GM12891 (cell line): Measurements from ENCODE around the gene ZDHHC3.
A peak's percentile ranks its signal among the peaks of the same experiment; 100 is the strongest.

ENCODE experiments used
- DNase-seq: peaks from one replicate; pipeline ENCODE4 v3.0.0; 2011; ENCODE audit warnings: low spot score; ENCODE audit not compliant: insufficient read length
- FAIRE-seq: peaks from 2 replicates; lab custom pipeline; 2011; peaks lifted over from hg19 to GRCh38; lab: Jason Lieb, UNC
- PAX5 ChIP-seq: IDR thresholded peaks from 2 replicates; pipeline ENCODE4 v1.6.1; 2011; ENCODE audit warnings: low read length, moderate library complexity, mild to moderate bottlenecking; ENCODE audit not compliant: insufficient read depth, severe bottlenecking
- POLR2A ChIP-seq: IDR thresholded peaks from 2 replicates; pipeline ENCODE4 v1.6.1; 2011; ENCODE audit warnings: low read depth, low read length, control low read depth
- POLR2AphosphoS5 ChIP-seq: IDR thresholded peaks from 2 replicates; pipeline ENCODE4 v1.6.1; 2011; ENCODE audit warnings: low read depth, low read length, control low read depth
- POU2F2 ChIP-seq: IDR thresholded peaks from 2 replicates; pipeline ENCODE4 v1.6.1; 2011; ENCODE audit warnings: low read depth, mild to moderate bottlenecking, control low read depth, low read length, moderate library complexity
- SPI1 ChIP-seq: IDR thresholded peaks from 2 replicates; pipeline ENCODE4 v1.6.1; 2011; ENCODE audit warnings: low read depth, low read length, control low read depth
- TAF1 ChIP-seq: IDR thresholded peaks from 2 replicates; pipeline ENCODE4 v1.6.1; 2011; ENCODE audit warnings: low read depth, low read length, control low read depth

Gene ZDHHC3

DNA sequence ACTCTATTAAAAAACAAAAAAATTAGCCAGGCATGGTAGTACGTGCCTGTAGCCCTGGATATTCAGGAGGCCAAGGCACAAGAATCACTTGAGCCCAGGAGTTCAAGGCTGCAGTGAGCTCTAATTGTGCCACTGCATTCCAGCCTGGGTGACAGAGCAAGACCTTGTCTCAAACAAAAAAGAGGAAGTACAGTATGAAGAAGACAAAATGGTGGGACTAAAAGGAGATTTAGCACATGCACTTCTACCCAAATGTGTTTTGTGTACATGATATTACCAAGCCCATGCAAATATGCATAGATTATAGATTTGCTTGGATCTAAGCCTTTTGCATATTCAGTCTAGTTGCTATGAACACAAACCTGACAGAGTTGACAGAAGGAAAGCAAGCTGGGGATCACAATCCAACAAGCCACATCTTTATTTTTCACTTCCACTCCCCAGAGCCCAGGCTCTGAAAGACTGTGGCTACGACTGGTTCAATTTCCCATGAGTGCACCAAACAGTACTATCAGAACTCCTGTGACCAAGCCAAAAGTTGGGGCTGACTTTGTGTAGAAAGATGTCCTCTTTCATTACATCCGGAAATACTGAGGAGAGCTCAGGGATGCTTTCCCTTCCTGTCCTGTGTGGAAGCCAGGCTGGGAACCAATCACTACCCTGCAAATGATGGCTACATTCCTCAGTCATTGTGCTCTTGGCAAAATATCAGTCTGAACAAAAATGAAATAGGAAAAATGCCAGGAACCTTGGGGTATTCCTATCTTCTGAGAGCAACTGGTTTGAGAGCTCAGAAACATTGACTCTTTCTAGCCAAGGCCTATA, 52.1 kb downstream of the ZDHHC3 start:
- no peak for TF ChIP-seq PAX5
- TF ChIP-seq SPI1: peak; percentile 66
- FAIRE-seq (no peak), DNase-seq (no peak)

- no peak for FAIRE-seq
- DNase-seq: no peak
- TF ChIP-seq PAX5 (no peak), POU2F2 (no peak), TAF1 (no peak), POLR2A (no peak), POLR2AphosphoS5 (no peak), SPI1 (no peak)
These were observed 55.9 kb downstream of the ZDHHC3 start for GRCh38 chr3:44920081-44920480.

DNA sequence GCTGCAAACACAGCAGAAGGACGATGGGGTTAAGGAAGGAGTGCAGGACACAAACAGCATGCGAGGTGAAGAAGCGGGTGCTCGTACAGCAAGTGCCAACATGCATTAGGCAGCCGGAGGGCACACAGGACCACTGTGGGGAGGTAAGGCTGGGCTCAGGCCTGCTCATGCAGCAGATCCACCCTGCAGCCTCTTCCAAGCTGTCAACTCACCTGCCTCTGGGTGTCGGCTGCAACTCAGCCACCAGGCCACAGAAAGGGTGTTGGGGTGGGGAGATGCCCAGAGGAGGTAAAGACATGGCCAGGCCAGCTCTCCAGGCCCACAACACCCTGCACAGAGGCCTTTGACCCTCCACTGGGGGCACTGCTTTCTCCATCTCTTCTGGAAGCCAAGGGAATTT, 57.4 kb downstream of the ZDHHC3 start:
- TF ChIP-seq POLR2A: no peak
- no peak for TF ChIP-seq PAX5
- TF ChIP-seq TAF1: no peak
- TF ChIP-seq POLR2AphosphoS5: no peak
- TF ChIP-seq SPI1: no peak
- TF ChIP-seq POU2F2: no peak
- FAIRE-seq (no peak), DNase-seq (no peak)

GRCh38 chr3:44918087-44918486, 57.9 kb downstream of the ZDHHC3 start:
- no peak for TF ChIP-seq PAX5
- no peak for TF ChIP-seq SPI1
- no peak for TF ChIP-seq TAF1
- no peak for TF ChIP-seq POLR2A
- TF ChIP-seq POLR2AphosphoS5: no peak
- no peak for TF ChIP-seq POU2F2
- DNase-seq (no peak), FAIRE-seq (no peak)

- no peak for DNase-seq
- TF ChIP-seq SPI1: no peak
- TF ChIP-seq TAF1: no peak
- TF ChIP-seq PAX5: no peak
- no peak for TF ChIP-seq POLR2AphosphoS5
- no peak for TF ChIP-seq POLR2A
- TF ChIP-seq POU2F2: no peak
- FAIRE-seq: no peak
These were observed 60.1 kb downstream of the ZDHHC3 start for GRCh38 chr3:44915702-44916438.

DNA sequence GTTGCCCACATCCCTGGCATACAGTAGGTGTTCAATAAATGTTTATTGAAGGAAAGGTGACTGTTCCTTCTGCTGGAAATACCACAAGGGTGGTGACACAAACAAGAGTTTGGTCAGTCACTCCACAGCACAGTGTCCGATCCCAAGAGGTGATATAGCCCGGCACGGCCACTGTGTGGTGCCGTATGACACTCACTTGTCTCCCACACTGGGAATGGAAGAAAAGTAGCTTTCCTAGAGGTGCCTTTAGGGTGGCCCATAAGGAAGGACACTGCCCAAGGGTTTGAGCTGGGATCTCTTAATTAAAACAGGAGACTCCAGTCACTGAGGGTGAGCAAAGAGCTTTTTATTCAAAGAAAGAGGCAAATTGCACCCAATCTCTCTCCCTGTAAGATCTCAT, 61.0 kb downstream of the ZDHHC3 start:
- DNase-seq (no peak), FAIRE-seq (no peak)
- TF ChIP-seq TAF1 (no peak), SPI1 (no peak), PAX5 (no peak), POLR2A (no peak), POLR2AphosphoS5 (no peak), POU2F2 (no peak)

DNA sequence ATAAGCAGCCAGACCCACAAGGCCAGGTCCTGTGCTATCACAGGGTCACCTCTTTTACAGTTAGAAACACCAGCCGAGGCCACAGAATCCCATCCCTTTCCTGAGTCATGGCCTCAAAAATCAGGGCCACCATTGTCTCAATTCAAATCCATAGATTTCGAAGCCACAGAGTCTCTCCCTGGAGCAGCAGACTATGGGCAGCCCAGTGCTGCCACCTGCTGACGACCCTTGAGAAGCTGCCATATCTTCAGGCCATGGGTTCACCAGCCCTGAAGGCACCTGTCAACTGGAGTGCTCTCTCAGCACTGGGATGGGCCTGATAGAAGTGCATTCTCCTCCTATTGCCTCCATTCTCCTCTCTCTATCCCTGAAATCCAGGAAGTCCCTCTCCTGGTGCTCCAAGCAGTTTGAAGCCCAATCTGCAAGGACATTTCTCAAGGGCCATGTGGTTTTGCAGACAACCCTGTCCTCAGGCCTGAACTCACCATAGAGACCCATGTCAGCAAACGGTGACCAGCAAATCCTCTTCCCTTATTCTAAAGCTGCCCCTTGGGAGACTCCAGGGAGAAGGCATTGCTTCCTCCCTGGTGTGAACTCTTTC, 62.0 kb downstream of the ZDHHC3 start:
- peak; percentile 66 for DNase-seq
- peak; percentile 79 for FAIRE-seq
- TF ChIP-seq TAF1: no peak
- TF ChIP-seq SPI1: no peak
- TF ChIP-seq POU2F2: no peak
- TF ChIP-seq PAX5: no peak
- TF ChIP-seq POLR2AphosphoS5: no peak
- TF ChIP-seq POLR2A: no peak

GRCh38 chr3:44910693-44911092, 65.3 kb downstream of the ZDHHC3 start:
- FAIRE-seq: no peak
- DNase-seq: no peak
- TF ChIP-seq TAF1: no peak
- no peak for TF ChIP-seq POLR2A

GRCh38 chr3:44909063-44909462, 66.9 kb downstream of the ZDHHC3 start:
- no peak for FAIRE-seq

More at GRCh38 chr3:44909063-44909462, 66.9 kb downstream of the ZDHHC3 start:
- no peak for DNase-seq
- TF ChIP-seq TAF1 (no peak), POLR2AphosphoS5 (no peak), POLR2A (no peak), PAX5 (no peak), SPI1 (no peak), POU2F2 (no peak)
